Chondrocyte (in vitro differentiated cells): Measurements from ENCODE around the gene RHBDF1. TPM values are rescaled to one million over a fixed set of nuclear protein-coding genes. Genes with fewer than 3 reads are reported as not detected.

ENCODE experiments used
- DNase-seq: peaks from one replicate; pipeline ENCODE4 v3.0.0; 2021; ENCODE audit warnings: mixed read lengths, low spot score
- H3K27ac Mint-ChIP-seq: one replicate; pipeline ENCODE4 v1.8.0; 2021; ENCODE audit warnings: mild to moderate bottlenecking, moderate library complexity, mixed read lengths; ENCODE audit not compliant: unreplicated experiment
- H3K27me3 Mint-ChIP-seq: 2 replicates; pipeline ENCODE4 v1.8.0; 2021; ENCODE audit warnings: low read depth, mixed read lengths
- H3K36me3 Mint-ChIP-seq: 2 replicates; pipeline ENCODE4 v1.8.0; 2021; ENCODE audit warnings: low read depth, mixed read lengths
- H3K4me1 Mint-ChIP-seq: 2 replicates; pipeline ENCODE4 v1.8.0; 2021; ENCODE audit warnings: low read depth, mild to moderate bottlenecking, mixed read lengths
- H3K4me3 Mint-ChIP-seq: one replicate; pipeline ENCODE4 v1.8.0; 2021; ENCODE audit warnings: mild to moderate bottlenecking, moderate library complexity, mixed read lengths; ENCODE audit not compliant: unreplicated experiment
- H3K9me3 Mint-ChIP-seq: 2 replicates; pipeline ENCODE4 v1.8.0; 2021; ENCODE audit warnings: low read depth, mixed read lengths
- CTCF ChIP-seq: fragments of 200-600 bp; sonication (generic); IDR thresholded peaks from 2 replicates; pipeline ENCODE4 v1.5.0; 2021; ENCODE audit warnings: antibody characterized with exemption, mild to moderate bottlenecking, moderate library complexity
- long read RNA-seq: library from polyadenylated mRNA; stranded (forward); transcript quantifications from one replicate; pipeline ENCODE4 v2.0.0, GENCODE V29; 2021
- total RNA-seq: library from RNA; stranded (reverse); gene quantifications from 3 replicates; pipeline ENCODE4 v1.2.1, GENCODE V29; 2021

The RHBDF1 gene
- total RNA-seq, result 52.4 to 55.5 TPM (median 52.7 TPM) in 3 replicates
- long read RNA-seq, transcript RHBDF1-201 (18 exons, 2,992 nt), result major isoform, 54 of 142 reads
- long read RNA-seq, partial matches to known transcripts, result 6 of 142 reads
- long read RNA-seq, other reads (novel, unspliced or antisense), result 82 of 142 reads

- Mint-ChIP-seq H3K36me3 (no peaks in the 10 kb centered on the region), H3K9me3 (no peaks in the 10 kb centered on the region), H3K4me3 (peak within 1 kb of the TSS; percentile 87), H3K27ac (peak within 1 kb of the TSS; percentile 90), H3K4me1 (peaks cover 76% of the 10 kb centered on the region), H3K27me3 (no peaks in the 10 kb centered on the region)
- TF ChIP-seq CTCF, result no peak
- no peak for DNase-seq
Observed at GRCh38 chr16:72561-73548, at the start of gene RHBDF1. Gene RHBDF1 (minus strand): TSS chr16:72631. CDS start chr16:65015, 7,616 bp downstream.

- no peaks in the 10 kb centered on the region for H3K27me3 Mint-ChIP-seq
- H3K4me3 Mint-ChIP-seq, result no peak overlapping the region
- no peak for TF ChIP-seq CTCF
- H3K9me3 Mint-ChIP-seq, result no peaks in the 10 kb centered on the region
- DNase-seq, result peak; percentile 24
- no peak overlapping the region for H3K27ac Mint-ChIP-seq
- H3K36me3 Mint-ChIP-seq, result peaks cover 4% of the 10 kb centered on the region
- peaks cover 3% of the 10 kb centered on the region for H3K4me1 Mint-ChIP-seq
Observed at GRCh38 chr16:120756-121155, 48.3 kb upstream of the RHBDF1 start.

- H3K36me3 Mint-ChIP-seq, result peaks cover 4% of the 10 kb centered on the region
- H3K9me3 Mint-ChIP-seq, result no peaks in the 10 kb centered on the region
- TF ChIP-seq CTCF, result no peak
Observed at GRCh38 chr16:119835-120491, 47.5 kb upstream of the RHBDF1 start.

GRCh38 chr16:119295-119694, 46.9 kb upstream of the RHBDF1 start:
- Mint-ChIP-seq H3K9me3 (no peaks in the 10 kb centered on the region), H3K4me1 (peaks cover 4% of the 10 kb centered on the region), H3K27me3 (no peaks in the 10 kb centered on the region), H3K27ac (no peak overlapping the region), H3K36me3 (peaks cover 4% of the 10 kb centered on the region), H3K4me3 (no peak overlapping the region)
- peak; percentile 22 for DNase-seq
- no peak for TF ChIP-seq CTCF

More at GRCh38 chr16:119835-120491, 47.5 kb upstream of the RHBDF1 start:
- H3K4me3 Mint-ChIP-seq, result no peak overlapping the region
- peak; percentile 47 for DNase-seq
- H3K4me1 Mint-ChIP-seq, result peaks cover 3% of the 10 kb centered on the region
- no peaks in the 10 kb centered on the region for H3K27me3 Mint-ChIP-seq
- H3K27ac Mint-ChIP-seq, result no peak overlapping the region

- no peaks in the 10 kb centered on the region for H3K9me3 Mint-ChIP-seq
- no peak overlapping the region for H3K27ac Mint-ChIP-seq
- peak; percentile 54 for DNase-seq
- peaks cover 3% of the 10 kb centered on the region for H3K36me3 Mint-ChIP-seq
- H3K27me3 Mint-ChIP-seq, result no peaks in the 10 kb centered on the region
- no peak for TF ChIP-seq CTCF
- H3K4me3 Mint-ChIP-seq, result no peak overlapping the region
- H3K4me1 Mint-ChIP-seq, result peaks cover 8% of the 10 kb centered on the region
Observed at GRCh38 chr16:118857-119256, 46.4 kb upstream of the RHBDF1 start.
